Measurements from ENCODE around the gene COP1.

GRCh38 chr1:176217461-176218099, 10.5 kb upstream of the COP1 start:
- TF ChIP-seq CTCF (IDR thresholded peaks at IDR 0.05) (no peak), POLR2A (IDR thresholded peaks at IDR 0.05) (no peak)

Data from esophagus squamous epithelium (tissue), 4 donors.